Posterior cingulate gyrus (tissue), 11 donors: ENCODE data around the gene DOK3.
"Not testable (repeated sequence)": the region's sequence is repeated elsewhere in the genome, so short reads cannot be mapped to it uniquely, and the experiment has no call there.

ENCODE experiments used
- DNase-seq, 10 donors: peaks; one replicate each; pipeline versions ENCODE4 v3.0.0 to v3.0.0-alpha.2; 2020 to 2021; ENCODE audit warnings: mixed read lengths in 3 of 10
- intact Hi-C: fragments of 100-400 bp; cut with DNase I; formaldehyde crosslinking; loops from one replicate; pipeline ENCODE4 v1.15.1; 2023

Gene DOK3

DNA sequence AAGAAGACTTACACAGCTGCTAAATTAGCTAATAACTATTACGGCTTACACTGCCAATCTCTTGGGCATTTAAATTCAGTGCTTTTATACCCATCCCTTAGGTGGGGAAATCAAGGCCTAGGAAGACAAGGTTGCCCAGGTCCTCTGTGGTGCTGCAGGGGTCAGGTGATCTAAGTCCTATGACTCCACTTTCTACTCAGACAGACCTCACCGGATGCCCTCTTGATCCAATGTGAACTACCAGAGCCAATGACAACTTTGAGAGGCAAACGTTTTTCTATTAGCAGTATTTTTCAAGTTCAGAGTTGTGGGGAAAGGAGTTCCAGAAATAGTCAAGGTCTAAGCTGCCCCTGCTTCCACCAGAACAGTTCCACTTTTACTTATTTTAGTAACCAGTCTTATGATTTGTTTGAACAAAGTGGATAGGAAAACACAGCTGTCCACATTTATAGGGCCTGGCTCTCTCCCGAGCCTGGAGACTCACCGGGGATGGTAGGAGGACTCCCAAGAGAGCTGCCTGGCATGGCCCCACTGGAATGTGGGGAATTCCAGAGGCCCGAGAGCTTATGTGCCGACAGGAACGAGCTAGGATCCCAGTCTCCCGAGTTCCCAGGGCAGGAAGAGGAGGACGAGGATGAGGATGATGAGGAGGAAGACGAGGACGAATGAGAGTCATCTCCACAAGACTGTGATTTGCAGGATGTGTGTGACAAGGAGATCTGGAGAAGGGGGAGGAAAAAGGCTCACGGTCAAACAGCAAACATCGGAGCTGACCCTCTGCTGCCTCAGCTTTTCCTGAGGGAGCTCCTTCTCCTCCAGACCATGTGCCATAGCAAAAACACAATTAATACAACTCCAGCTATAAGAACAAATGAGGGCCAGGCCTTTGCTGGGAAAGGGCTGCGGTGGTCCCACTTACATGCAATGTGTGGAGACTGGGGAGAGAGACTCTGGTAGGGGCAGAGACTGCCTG is 28.0 kb upstream of the DOK3 start:
- DNase-seq, result peak in 5 of 10 donors; percentile 42 to 90 (median 59)
- intact Hi-C loops, result no loop called here

DNA sequence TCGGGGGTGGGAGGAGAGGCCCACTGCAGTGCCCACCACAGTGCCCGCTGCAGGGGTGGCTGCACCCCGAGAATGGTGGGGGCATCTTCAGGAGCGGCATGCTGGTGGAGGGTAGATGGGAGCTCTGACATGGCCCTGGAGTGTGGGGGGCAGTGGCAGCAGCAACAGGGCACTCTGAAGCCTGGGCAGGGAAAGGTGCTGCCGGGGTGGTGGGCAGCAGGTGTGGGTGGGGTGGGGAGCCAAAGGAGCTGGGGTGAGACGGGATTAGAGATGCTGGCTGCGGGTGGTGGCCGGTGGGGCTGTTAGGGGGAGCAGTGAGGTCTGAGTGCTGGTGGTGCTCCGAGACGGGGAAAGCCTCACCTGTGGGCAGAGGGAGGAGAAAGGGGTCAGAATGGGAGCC is 26.8 kb upstream of the DOK3 start:
- intact Hi-C loops, result no loop called here
- peak in 1 of 10 donors; percentile 66 for DNase-seq

DNA sequence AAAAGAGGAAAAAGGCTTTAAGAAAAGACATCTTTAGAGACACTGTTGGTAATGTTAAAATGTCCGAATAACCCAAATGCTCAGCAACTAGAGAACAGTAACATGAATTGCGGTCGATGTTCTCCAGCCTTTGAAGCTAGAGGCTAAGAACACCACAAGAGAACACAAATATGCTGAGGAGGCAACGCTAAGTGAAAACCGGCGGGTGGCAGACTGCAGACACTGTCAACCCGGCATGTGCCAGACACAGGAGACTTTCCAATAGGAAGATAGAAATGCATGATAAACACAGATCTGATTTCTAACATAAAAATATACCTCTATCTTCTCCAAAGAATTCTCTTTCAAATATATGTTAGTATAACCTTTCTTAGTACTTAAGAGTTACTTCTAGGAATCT is 25.5 kb upstream of the DOK3 start:
- intact Hi-C loops, result no loop called here
- peak in 5 of 10 donors; percentile 29 to 90 (median 55) for DNase-seq

DNA sequence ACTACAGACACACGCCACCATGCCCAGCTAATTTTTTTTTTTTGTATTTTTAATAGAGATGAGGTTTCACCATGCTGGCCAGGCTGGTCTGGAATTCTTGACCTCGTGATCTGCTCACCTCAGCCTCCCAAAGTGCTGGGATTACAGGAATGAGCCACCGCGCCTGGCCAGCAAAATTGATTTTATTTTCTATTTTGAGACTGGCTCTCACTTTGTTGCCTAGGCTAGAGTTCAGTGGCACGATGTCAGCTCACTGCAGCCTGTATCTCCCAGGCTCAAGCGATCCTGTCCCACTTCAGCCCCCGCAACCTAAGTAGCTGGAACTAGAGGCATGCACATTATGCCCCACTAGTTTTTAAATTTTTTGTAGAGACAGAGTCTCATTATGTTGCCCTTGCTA is 24.8 kb upstream of the DOK3 start:
- peak in 1 of 10 donors; percentile 12 for DNase-seq
- intact Hi-C loops, result not testable (repeated sequence)

DNA sequence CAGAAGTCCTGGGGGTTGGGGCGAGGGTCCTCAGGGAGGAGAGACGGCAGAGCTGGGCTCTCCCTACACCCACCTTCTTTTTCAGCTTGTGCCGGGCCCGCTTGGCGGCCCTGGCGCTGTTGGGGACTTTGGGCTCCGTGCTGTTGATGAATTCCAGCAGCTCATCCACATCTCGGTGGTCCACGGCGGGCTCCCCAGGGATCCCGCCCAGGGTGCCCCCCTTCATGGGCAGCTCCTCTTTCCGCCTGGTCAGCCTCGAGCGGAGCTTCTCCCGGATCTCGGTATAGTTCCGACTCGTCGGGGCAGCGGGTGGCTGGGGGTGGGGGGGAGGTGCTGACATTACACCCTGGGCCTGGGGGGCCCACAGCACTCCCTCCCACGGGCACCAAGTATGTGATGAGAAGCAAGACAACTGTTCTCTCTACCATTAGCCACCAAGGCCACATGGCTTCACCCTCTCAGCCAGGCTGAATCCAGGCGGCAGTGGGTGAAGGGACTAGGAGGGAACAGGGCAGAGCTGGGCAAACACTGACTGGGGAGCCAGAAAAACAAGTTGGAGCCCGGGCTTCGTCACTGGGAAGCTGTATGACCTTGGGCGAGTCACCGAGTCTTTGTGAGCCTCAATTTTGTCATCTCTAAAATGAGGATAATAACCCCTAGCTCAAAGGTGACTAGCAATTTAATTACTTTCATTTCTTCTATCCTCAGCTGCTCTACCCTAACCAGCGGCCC is 21.7 kb upstream of the DOK3 start:
- peak in 1 of 10 donors; percentile 50 for DNase-seq
- intact Hi-C loops, result no loop called here

DNA sequence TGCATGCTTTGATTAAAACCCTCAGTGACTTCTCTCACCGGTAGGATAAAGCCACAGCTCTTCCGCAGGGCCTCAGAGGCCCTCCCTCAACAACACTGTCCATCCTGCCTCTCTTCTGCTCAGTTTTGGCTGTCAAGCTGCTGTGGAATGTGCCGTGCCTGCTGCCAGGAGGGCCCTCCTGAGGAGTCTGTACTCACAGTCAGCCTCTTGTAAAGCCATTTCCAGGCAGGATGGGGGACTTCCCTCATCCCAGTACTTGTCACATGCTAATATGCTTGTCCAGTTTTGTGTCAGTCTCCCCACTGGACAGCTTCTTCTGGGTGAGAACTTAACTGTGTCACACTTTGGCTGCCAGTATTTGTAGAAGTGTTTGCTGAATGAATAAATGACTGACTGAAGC is 21.0 kb upstream of the DOK3 start:
- DNase-seq, result peak in 1 of 10 donors; percentile 20
- intact Hi-C loops, result no loop called here

DNA sequence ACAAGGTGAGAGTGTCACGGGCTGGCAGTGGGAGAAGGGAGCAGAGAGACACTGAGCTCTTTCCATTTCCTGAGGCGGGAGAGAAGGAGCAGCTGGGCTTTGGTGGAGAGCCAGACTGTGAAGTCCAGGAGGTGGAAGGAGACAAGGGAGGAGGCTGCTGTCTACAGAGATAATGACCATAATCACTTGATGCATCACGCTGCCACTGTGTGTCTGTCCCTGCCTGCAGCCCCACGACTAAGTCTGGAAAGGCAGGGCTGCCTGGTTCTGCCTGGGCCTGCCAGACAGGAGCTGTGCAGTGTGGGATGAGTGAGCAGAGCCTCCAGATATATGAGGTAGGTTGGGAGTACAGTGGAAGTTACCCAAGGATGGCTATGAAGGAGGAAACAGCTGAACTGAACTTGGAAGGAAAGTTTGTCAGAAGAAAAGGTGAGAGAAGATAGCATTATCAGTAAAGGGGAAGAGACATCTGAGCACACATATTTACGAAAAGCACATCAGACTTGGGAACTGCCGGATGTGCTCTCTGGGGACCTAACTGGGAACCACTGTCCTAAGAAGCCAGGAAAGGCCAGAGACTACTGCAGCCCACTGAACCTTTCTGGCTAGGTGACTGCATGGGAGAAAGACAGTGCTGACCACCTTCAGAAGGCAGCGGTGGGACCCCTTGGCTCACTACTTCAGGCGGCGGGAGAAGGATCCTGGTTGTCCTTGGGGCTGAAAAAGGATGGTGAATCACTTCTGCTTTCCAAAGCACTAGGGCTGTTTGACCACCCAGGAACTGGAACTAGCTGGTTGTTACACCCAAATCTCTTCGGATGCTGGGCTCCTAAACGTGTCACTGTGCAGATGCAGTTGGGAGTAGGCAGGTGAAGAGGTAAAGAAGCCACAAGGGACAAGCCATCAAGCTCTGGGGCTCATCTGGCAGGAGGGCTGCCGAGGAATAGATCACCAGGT is 19.9 kb upstream of the DOK3 start:
- DNase-seq, result peak in 1 of 10 donors; percentile 35
- intact Hi-C loops, result no loop called here

DNA sequence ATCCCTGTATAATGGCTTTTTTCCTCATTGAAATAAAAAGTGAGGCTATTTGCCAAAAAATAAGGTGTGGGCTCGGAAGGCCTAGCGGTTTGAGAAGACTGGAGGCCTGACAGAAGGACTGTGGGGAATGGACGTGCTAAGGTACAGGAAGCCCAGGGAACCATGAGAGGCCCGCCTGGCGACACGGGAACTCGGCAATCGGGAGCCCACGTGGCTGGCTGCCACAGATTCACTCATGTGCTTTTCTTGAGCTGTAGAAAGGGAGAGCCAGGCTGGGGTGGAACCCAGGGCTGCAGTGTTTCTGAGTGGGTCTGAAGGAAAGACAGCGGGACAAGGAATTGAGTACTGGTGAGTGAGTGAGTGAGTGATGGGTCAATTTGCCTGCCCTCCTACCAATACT is 19.0 kb upstream of the DOK3 start:
- peak in 1 of 10 donors; percentile 56 for DNase-seq

DNA sequence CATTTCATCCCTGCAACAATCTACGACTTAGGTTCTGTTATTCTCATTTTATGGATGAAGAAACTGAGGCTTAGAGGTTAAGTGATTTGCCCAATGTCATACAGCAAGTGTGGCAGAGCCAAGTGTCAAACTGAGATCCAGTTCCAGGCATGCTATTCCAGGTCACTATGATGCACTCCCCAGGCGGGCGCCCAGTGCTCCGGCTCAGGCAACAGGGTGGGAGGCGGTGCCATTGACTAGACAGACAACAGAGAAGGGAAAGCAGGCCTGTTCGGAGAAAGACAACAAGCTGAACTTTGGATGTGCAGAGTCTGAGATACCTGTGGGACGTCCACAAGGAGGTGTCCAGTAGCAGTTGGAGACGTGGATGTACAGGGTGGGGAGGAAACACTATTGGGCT is 18.0 kb upstream of the DOK3 start:
- intact Hi-C loops, result no loop called here
- peak in 1 of 10 donors; percentile 36 for DNase-seq

More for the DNA sequence above, 19.0 kb upstream of the DOK3 start:
- intact Hi-C loops, result no loop called here

DNA sequence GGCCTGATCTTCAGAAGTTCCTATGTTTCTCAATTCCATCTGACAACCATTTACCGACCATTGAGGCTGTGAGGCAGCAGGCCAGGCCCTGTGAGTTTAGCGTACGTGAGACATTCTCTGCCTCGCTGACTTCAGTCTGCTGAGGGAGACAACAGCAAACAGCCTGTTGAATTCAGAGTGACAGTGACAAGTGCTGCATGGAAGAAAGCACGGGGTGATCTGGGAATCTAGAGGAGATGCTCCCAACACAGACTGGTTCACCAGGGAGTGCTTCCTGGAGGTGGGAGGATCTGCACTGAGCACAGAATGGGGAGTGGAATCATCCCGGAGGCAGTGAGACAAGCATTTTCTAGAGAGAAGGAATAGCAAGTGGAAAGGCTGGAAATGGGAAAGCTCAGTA is 17.2 kb upstream of the DOK3 start:
- peak in 1 of 10 donors; percentile 12 for DNase-seq
- intact Hi-C loops, result no loop called here

DNA sequence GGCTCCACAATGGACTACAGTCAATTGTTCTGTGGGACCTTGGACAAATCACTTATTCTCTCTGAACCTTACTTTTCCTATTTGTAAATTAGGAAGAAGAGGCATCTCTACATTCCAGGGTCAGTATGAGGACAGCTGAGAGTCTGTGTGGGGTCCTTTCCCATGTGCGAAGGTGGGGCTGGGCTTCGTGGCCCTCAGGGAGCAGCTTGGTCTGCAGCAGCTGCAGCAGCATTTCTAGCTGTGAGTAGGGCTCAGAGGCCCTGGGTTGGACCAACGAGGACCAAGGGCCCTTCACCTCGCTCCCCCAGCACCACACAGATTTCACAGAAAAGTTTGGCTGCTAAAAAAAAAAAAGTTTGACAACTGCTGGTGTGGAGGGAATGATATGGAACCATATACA is 16.6 kb upstream of the DOK3 start:
- DNase-seq, result peak in 1 of 10 donors; percentile 5
- intact Hi-C loops, result no loop called here

DNA sequence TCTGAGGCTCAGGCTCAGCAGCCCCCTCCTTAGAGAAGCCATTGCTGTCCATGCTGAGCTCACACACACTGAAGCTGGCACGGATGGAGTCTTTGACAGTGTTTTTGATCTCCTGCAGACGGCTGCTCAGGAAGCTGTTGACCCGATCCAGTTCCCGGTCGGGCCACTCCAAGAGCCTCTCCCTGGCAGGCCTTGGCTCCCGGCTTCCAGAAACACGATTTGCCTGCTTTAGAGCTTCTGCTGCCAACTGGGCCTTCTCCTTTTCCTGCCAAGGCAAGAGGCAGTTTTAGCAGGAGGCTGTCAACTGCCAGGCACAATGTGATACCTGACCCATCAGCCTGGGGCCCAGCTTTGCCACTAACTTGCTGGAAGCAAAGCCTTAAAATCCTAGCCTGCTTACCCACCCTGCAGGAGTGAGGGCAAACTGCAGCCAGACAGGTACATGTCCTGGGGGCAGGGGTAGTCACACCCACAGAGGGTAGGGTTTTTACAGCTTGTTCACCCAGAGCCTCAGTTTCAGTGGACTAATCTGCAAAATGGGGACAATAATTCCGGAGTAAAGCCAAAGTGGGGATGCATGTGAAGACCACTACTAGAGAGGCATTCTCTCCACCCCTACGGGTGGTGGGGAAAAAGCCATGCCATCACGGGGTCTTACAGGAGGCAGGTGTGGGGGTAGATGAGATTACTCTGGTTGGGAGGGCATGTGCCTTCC is 15.5 kb upstream of the DOK3 start:
- DNase-seq, result peak in 1 of 10 donors; percentile 60
- intact Hi-C loops, result no loop called here

DNA sequence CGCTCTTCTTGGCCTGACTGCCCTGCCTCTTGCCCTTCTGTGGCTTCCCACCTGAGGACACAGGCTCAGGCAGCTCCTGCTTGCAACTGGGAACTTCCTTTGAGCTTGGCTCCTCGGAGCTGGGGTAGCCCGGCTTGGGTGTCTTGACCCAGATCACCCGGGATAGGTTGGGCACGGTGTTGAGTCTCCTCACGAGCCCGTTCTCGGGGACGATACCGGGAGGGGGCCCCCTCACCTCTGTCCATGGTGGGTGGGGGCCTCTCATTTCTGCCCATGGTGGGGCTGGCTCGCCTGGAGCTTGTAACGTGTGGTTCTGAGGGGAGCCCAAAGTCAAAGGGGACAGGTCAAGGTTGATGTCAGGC is 14.9 kb upstream of the DOK3 start:
- intact Hi-C loops, result no loop called here
- peak in 1 of 10 donors; percentile 66 for DNase-seq

DNA sequence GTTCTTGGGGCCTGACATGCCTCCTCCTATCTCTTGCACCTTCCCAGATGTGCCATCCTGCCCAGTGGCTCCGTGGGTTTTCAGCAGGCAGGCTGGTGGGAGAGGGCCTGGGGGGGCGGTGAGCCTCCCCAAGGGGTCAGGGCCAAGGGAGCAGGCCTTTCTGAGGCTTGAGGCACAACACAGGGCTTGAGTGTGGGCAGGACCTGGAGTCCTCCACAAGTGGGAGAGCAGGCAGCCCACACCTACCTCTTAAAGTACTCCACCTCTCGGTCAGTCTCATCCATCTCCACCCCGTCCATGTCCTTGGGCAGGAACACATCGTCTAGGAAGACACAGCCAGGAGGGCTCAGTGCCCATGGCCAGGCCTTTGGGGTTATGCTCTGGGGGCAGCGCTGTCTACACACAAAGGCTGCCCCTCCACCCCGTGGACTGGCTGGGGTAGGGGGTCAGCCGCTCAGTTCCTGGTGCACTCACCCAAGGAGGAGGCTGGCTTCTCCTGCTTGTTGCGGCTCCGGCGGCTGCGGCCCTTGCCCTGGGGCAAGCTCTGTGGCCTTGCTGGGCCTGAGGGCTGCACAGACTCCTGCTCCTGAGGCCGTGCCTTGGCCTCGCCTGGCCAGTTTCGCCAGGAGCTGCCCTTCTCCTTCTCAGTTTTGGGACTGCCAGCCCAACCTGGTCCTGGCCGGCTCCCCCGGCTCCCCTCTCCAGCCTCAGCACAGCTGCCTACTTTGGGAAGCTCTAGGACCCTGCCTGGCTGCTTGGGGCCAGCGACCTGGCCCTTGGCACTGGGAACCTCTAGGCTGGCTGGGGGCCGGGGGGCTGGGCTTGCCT is 14.3 kb upstream of the DOK3 start:
- peak in 1 of 10 donors; percentile 80 for DNase-seq
- intact Hi-C loops, result no loop called here

DNA sequence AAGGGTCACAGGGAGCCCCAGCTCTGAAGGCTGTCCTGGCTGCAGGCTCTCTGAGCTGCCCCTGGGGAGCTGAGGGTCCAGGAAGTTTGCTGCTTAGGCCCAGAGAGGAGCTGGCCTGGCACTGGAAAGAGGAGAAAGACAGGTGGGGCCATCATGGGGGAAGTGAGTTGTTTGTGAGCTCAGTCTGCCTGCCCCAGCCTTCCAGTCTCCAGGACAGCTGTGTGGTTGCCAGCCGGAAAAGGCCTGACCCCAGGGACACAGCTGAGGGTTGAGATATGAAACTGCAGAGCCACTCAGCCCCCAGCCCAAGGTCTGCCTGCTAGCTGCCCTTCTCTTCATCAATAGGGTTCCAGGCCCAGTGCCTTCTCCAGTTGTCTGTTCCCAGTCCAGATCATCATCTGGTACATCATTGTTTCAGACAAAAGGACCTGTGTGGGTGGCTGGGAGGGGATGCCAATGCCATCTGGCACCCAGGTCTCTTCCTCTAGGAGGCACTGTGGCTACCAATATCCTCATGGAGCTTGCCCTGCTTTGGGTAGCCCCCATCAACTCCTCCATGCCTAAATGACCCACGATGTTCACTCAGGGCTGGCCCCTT is 11.4 kb upstream of the DOK3 start:
- DNase-seq, result peak in 3 of 10 donors; percentile 14 to 74 (median 35)
- intact Hi-C loops, result no loop called here

DNA sequence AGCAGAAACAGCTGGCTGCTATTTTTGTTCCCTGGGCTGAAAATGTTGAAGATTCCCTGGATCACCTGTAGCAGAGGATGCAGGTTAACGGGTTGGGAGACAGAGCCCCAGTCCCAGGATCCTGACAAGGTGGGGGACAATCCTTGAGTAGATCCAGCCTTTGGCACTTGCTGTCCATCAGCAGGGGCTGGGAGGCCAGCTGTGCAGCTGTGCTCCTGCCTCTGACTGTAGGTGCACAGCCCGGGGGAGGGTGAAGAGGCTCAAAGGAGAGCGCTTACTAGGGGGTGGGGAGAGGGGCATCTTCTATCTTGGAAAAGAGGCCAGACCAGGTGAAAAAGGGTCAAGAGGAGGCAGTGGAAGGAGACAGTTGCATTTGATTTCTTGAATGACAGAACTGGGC is 10.6 kb upstream of the DOK3 start:
- intact Hi-C loops, result no loop called here
- peak in 3 of 10 donors; percentile 18 to 48 (median 32) for DNase-seq

DNA sequence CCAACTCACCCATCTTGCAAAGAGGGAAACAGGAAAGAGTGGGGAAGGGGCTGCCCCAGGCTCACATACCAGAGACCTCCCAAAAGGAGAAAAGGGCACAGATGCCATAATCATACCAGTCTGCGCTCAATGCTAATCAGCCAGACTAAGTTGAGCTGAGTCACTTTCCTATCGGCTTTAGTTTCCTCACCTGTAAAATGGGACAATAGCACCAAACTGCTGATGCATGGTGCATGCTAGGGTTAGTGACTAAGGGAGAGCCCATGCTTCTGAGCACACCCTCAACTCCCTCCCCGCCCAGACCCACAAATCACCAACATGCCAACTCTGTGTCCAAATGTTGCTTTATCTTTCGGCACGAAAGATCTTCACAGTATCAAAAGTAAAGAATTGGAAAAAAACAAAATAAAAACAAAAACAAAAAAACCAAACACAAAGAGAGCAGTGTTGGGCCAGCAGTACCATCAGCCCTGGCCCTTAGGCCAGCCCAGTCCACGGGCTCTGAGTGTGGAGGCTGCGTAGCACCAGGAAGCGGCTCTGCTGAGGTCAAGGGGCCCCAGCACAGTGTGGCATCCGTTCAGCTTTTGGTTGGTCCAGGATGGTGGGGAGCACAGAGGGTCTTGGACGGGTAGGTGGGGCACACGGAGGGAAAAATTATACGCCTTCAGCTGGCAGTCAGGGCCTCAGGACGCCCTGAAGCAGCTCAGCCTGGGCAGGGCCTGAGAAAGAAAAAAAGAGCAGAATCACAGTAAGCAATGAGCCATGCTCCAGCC is 10.0 kb upstream of the DOK3 start:
- intact Hi-C loops, result no loop called here
- DNase-seq, result peak in 3 of 10 donors; percentile 15 to 57 (median 35)
